Ishikawa (cell line): ENCODE measurements around the gene VPS41.

Source experiments
- CEBPB ChIP-seq: IDR thresholded peaks from 2 replicates; pipeline ENCODE4 v1.6.1; 2012
- CREB1 ChIP-seq: IDR thresholded peaks from 2 replicates; pipeline ENCODE4 v1.6.1; 2012; ENCODE audit warnings: low read depth
- EGR1 ChIP-seq: IDR thresholded peaks from 2 replicates; pipeline ENCODE4 v1.6.1; 2012
- EP300 ChIP-seq: IDR thresholded peaks from 2 replicates; pipeline ENCODE4 v1.6.1; 2012; ENCODE audit warnings: borderline replicate concordance
- FOXM1 ChIP-seq: IDR thresholded peaks from 2 replicates; pipeline ENCODE4 v1.6.1; 2012; ENCODE audit warnings: low read depth, borderline replicate concordance
- NFIC ChIP-seq: IDR thresholded peaks from 2 replicates; pipeline ENCODE4 v1.6.1; 2012
- RAD21 ChIP-seq: IDR thresholded peaks from 2 replicates; pipeline ENCODE4 v1.6.1; 2012; ENCODE audit warnings: low read depth
- TAF1 ChIP-seq: IDR thresholded peaks from 2 replicates; pipeline ENCODE4 v1.6.1; 2012; ENCODE audit warnings: low read depth, mild to moderate bottlenecking
- TCF12 ChIP-seq: IDR thresholded peaks from 2 replicates; pipeline ENCODE4 v1.6.1; 2012; ENCODE audit warnings: low read depth
- TEAD4 ChIP-seq: IDR thresholded peaks from 2 replicates; pipeline ENCODE4 v1.6.1; 2012
- YY1 ChIP-seq: IDR thresholded peaks from 2 replicates; pipeline ENCODE4 v1.6.1; 2012; ENCODE audit warnings: low read depth
- ZBTB7A ChIP-seq: IDR thresholded peaks from 2 replicates; pipeline ENCODE4 v1.6.1; 2012; ENCODE audit warnings: low read depth
- TF ChIP-seq, protein P1 (sequence below): IDR thresholded peaks from 2 replicates; pipeline ENCODE4 v1.6.1; 2012
- TF ChIP-seq, protein P2 (sequence below): IDR thresholded peaks from 2 replicates; pipeline ENCODE4 v1.6.1; 2012; ENCODE audit warnings: low read depth, mild to moderate bottlenecking
- TF ChIP-seq, protein P3 (sequence below): IDR thresholded peaks from 2 replicates; pipeline ENCODE4 v1.6.1; 2012

The VPS41 gene

DNA sequence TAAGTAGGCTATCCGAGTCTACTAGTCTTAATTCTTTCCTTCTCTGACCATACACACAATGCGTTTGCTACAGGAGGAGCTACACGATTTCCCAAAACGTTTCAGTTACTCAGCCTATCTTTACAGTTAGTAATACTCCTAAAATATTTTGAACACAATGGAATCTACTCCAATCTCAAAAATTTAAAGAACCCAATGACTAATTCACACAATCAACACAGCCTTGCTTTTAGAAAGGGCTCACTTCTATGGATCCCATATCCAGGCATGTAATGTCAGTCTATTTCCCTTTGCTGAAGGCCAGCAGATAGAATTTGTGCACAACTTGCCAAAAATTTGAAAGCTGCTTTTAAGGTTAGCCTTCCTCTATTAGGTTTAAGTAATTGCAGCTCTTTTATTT is 107.2 kb downstream of the VPS41 start:
- TF ChIP-seq TEAD4 = no peak
- TF ChIP-seq, protein P1, sequence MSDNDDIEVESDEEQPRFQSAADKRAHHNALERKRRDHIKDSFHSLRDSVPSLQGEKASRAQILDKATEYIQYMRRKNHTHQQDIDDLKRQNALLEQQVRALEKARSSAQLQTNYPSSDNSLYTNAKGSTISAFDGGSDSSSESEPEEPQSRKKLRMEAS = no peak
- no peak for TF ChIP-seq RAD21
- TF ChIP-seq, protein P2, sequence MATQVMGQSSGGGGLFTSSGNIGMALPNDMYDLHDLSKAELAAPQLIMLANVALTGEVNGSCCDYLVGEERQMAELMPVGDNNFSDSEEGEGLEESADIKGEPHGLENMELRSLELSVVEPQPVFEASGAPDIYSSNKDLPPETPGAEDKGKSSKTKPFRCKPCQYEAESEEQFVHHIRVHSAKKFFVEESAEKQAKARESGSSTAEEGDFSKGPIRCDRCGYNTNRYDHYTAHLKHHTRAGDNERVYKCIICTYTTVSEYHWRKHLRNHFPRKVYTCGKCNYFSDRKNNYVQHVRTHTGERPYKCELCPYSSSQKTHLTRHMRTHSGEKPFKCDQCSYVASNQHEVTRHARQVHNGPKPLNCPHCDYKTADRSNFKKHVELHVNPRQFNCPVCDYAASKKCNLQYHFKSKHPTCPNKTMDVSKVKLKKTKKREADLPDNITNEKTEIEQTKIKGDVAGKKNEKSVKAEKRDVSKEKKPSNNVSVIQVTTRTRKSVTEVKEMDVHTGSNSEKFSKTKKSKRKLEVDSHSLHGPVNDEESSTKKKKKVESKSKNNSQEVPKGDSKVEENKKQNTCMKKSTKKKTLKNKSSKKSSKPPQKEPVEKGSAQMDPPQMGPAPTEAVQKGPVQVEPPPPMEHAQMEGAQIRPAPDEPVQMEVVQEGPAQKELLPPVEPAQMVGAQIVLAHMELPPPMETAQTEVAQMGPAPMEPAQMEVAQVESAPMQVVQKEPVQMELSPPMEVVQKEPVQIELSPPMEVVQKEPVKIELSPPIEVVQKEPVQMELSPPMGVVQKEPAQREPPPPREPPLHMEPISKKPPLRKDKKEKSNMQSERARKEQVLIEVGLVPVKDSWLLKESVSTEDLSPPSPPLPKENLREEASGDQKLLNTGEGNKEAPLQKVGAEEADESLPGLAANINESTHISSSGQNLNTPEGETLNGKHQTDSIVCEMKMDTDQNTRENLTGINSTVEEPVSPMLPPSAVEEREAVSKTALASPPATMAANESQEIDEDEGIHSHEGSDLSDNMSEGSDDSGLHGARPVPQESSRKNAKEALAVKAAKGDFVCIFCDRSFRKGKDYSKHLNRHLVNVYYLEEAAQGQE = no peak

DNA sequence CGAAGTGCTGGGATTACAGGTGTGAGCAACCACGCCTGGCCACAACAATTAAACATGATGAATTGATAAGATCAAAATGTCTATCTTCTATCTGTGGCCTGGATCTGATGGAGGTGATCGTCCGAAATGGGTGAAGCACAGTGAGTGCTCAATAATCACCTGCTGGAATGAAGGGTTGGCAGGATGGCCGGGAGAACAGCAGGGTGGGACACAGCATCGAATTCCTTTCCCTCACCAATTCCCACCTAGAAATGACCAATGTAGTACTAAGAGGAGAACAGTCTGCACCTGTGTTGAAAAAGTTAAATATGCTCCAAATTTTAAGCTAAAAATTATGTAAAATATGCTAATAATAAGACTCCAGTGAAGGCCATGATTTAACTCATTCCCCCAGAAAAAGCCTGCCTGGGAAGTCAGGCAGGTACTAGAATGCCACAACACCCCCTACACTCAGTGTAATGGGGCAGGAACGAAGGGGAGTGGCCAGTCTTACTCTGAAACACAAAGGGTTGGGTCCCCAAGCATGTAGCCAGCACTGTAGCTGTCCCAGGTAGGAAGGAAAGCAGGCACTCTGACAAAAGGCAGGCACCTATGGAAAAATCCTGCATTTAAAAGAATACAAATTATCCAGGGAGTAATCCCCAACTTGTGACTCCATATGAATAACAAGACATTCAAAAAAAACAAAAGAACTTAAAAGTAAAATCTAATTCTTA is 110.3 kb downstream of the VPS41 start:
- TF ChIP-seq EGR1 (no peak), CREB1 (no peak), TEAD4 (no peak), RAD21 (no peak), CEBPB (no peak)
- TF ChIP-seq, protein P1 = no peak
- TF ChIP-seq, protein P2 = peak; percentile 52; the same call in 1 of the 2 replicates

DNA sequence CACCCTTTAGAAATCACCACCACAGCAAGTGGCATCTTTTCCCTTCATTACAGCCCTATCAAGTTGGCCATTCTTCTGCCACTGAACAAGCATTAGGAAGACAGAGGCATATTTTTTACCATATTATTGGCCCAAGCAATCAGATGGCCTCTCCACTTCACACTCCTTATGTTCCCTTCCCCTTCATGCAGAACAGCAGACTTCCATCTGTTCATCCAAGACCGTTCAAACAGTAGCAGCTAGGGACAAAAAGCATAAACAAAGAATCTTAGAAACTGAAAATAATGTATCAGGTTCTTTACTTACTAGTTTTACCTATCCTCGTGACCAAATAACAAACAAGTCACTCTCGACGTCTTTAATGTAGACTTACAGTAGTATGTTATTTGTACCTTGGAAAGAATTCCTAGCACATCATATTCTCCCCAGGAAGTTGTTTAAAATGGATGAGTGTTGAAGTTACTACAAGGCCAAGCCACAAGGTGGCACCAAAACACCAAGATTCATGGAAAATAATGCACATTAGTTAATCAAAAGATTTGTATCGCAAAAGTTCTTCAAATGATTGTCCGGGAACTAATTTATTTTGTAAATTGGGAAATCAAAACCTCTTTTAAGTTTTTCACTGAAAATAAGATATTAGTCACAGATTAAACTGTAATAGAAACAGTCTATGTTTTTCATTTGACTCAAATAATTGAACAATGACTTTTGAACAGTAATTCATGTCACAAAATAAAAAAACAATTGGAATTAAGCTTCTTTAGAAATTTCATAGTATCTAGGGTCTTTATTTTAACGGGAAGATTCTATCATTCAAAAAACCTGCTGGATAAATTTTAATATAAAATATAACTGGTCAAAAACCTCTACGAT is 112.1 kb downstream of the VPS41 start:
- TF ChIP-seq EP300 (no peak), RAD21 (peak; percentile 79)
- TF ChIP-seq, protein P2 = no peak

DNA sequence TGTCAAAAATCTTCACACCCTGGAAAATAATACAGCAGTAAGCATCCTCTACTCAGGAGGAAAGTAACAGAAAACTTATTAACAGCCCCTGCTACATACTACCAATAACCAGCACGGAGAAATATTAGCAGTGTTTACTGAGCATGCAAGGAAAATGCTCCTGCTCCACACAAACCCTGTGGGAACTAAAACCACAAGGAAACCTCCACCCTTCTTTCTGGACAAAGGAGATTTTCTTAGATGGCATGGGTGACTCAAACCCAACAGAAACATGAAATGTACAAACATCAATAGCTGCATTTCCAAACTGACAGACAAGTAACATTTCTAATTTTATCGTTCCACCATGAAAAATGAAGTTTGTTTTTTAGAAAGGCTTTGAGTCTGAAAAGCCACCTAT is 113.4 kb downstream of the VPS41 start:
- TF ChIP-seq CREB1 (no peak), RAD21 (no peak), TCF12 (no peak), NFIC (no peak), ZBTB7A (no peak), FOXM1 (no peak), EP300 (no peak), YY1 (no peak), TAF1 (no peak), TEAD4 (no peak), CEBPB (no peak), EGR1 (no peak)
- TF ChIP-seq, protein P3, sequence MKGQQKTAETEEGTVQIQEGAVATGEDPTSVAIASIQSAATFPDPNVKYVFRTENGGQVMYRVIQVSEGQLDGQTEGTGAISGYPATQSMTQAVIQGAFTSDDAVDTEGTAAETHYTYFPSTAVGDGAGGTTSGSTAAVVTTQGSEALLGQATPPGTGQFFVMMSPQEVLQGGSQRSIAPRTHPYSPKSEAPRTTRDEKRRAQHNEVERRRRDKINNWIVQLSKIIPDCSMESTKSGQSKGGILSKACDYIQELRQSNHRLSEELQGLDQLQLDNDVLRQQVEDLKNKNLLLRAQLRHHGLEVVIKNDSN = no peak
- TF ChIP-seq, protein P1 = no peak
- TF ChIP-seq, protein P2 = no peak
